Astrocyte (in vitro differentiated cells and primary cell): ENCODE measurements around the gene PLD4. TPM values are rescaled to one million over a fixed set of nuclear protein-coding genes. Genes with fewer than 3 reads are reported as not detected.

Experiments
- DNase-seq: peaks from one replicate; pipeline ENCODE4 v3.0.0-alpha.2; 2010; ENCODE audit warnings: low read depth
- FAIRE-seq: peaks from 2 replicates; lab custom pipeline; 2011; peaks lifted over from hg19 to GRCh38; lab: Jason Lieb, UNC
- H2AFZ ChIP-seq: 2 replicates; pipeline ENCODE4 v1.6.0; 2012; ENCODE audit warnings: low read depth, low read length, inconsistent platforms
- H3K27ac ChIP-seq: 2 replicates; pipeline ENCODE4 v1.5.1; 2011; ENCODE audit warnings: low read depth, low read length, inconsistent platforms
- H3K27me3 ChIP-seq: 2 replicates; pipeline ENCODE4 v1.6.0; 2011; ENCODE audit warnings: low read length, inconsistent platforms; ENCODE audit not compliant: insufficient read depth
- H3K36me3 ChIP-seq: 2 replicates; pipeline ENCODE4 v1.5.1; 2011; ENCODE audit warnings: low read length, inconsistent platforms; ENCODE audit not compliant: insufficient read depth
- H3K4me1 ChIP-seq: 2 replicates; pipeline ENCODE4 v1.5.1; 2011; ENCODE audit warnings: low read length, inconsistent platforms; ENCODE audit not compliant: insufficient read depth
- H3K4me2 ChIP-seq: 2 replicates; pipeline ENCODE4 v1.6.0; 2012; ENCODE audit warnings: low read length, inconsistent platforms
- H3K4me3 ChIP-seq: 2 replicates; pipeline ENCODE4 v1.5.1; 2011; ENCODE audit warnings: low read depth, mild to moderate bottlenecking, low read length, inconsistent platforms; ENCODE audit not compliant: insufficient read depth
- H3K79me2 ChIP-seq: 2 replicates; pipeline ENCODE4 v1.6.0; 2012; ENCODE audit warnings: mild to moderate bottlenecking, low read length, inconsistent platforms; ENCODE audit not compliant: insufficient read depth
- H3K9ac ChIP-seq: 2 replicates; pipeline ENCODE4 v1.6.0; 2012; ENCODE audit warnings: mild to moderate bottlenecking, low read length, inconsistent platforms
- H3K9me3 ChIP-seq: 2 replicates; pipeline ENCODE4 v1.5.1; 2012; ENCODE audit warnings: low read depth, mild to moderate bottlenecking, low read length, inconsistent platforms; ENCODE audit not compliant: insufficient read depth
- H4K20me1 ChIP-seq: 2 replicates; pipeline ENCODE4 v1.6.0; 2012; ENCODE audit warnings: low read length, inconsistent platforms; ENCODE audit not compliant: insufficient read depth
- H3K27ac Mint-ChIP-seq: one replicate; pipeline ENCODE4 v1.8.0; 2021; ENCODE audit warnings: mild to moderate bottlenecking, mixed read lengths; ENCODE audit not compliant: unreplicated experiment
- H3K27me3 Mint-ChIP-seq: one replicate; pipeline ENCODE4 v1.8.0; 2021; ENCODE audit warnings: low read depth, mixed read lengths; ENCODE audit not compliant: unreplicated experiment
- H3K36me3 Mint-ChIP-seq: one replicate; pipeline ENCODE4 v1.8.0; 2021; ENCODE audit warnings: low read depth, mixed read lengths; ENCODE audit not compliant: unreplicated experiment
- H3K4me1 Mint-ChIP-seq: one replicate; pipeline ENCODE4 v1.8.0; 2021; ENCODE audit warnings: low read depth, mixed read lengths; ENCODE audit not compliant: unreplicated experiment
- H3K4me3 Mint-ChIP-seq: one replicate; pipeline ENCODE4 v1.8.0; 2021; ENCODE audit warnings: mild to moderate bottlenecking, moderate library complexity, mixed read lengths; ENCODE audit not compliant: unreplicated experiment
- H3K9me3 Mint-ChIP-seq: one replicate; pipeline ENCODE4 v1.8.0; 2021; ENCODE audit warnings: mild to moderate bottlenecking, mixed read lengths; ENCODE audit not compliant: unreplicated experiment
- CTCF ChIP-seq: IDR thresholded peaks from 2 replicates; pipeline ENCODE4 v1.5.1; 2011; ENCODE audit warnings: low read depth, mild to moderate bottlenecking, inconsistent platforms, low read length, moderate library complexity; ENCODE audit not compliant: insufficient read depth
- EZH2 ChIP-seq: IDR thresholded peaks from 2 replicates; pipeline ENCODE4 v1.6.1; 2012; ENCODE audit warnings: mild to moderate bottlenecking, low read length, inconsistent platforms; ENCODE audit not compliant: insufficient read depth
- total RNA-seq: library from RNA; stranded (reverse); gene quantifications from 2 replicates; pipeline ENCODE4 v1.2.1, GENCODE V29; 2021

The PLD4 gene
- total RNA-seq, 1 donor from 2014 or later = 0.14 TPM

- Histone ChIP-seq H3K27me3 (peaks cover 5% of the 10 kb centered on the region), H3K9ac (no peak overlapping the region), H3K79me2 (no peaks in the 10 kb centered on the region), H3K4me2 (no peak overlapping the region), H4K20me1 (peaks cover 9% of the 10 kb centered on the region), H3K9me3 (no peaks in the 10 kb centered on the region), H2AFZ (no peak overlapping the region), H3K27ac (no peak overlapping the region), H3K4me1 (no peaks in the 10 kb centered on the region), H3K36me3 (no peaks in the 10 kb centered on the region), H3K4me3 (no peak overlapping the region)
- Mint-ChIP-seq H3K27me3 (peaks cover 10% of the 10 kb centered on the region), H3K27ac (no peak overlapping the region), H3K4me1 (no peaks in the 10 kb centered on the region), H3K36me3 (peaks cover 4% of the 10 kb centered on the region), H3K4me3 (no peak overlapping the region), H3K9me3 (peaks cover 9% of the 10 kb centered on the region)
- TF ChIP-seq CTCF = no peak
- TF ChIP-seq EZH2 = no peak
- DNase-seq (no peak), FAIRE-seq (no peak)
Measured at GRCh38 chr14:104898870-104899510, 25.7 kb upstream of the PLD4 start.

GRCh38 chr14:104899781-104900180 lies 24.9 kb upstream of the PLD4 start:
- FAIRE-seq = no peak
- no peak for DNase-seq
- Mint-ChIP-seq H3K36me3 (peaks cover 3% of the 10 kb centered on the region), H3K27me3 (peaks cover 18% of the 10 kb centered on the region), H3K4me1 (no peaks in the 10 kb centered on the region), H3K4me3 (no peak overlapping the region), H3K9me3 (peaks cover 17% of the 10 kb centered on the region), H3K27ac (no peak overlapping the region)
- H3K4me1 ChIP-seq = no peaks in the 10 kb centered on the region
- H3K27ac ChIP-seq = no peak overlapping the region
- H3K79me2 ChIP-seq = no peaks in the 10 kb centered on the region
- H3K4me3 ChIP-seq = no peak overlapping the region
- no peaks in the 10 kb centered on the region for H3K9me3 ChIP-seq
- TF ChIP-seq CTCF = no peak
- no peak overlapping the region for H3K9ac ChIP-seq
- peaks cover 9% of the 10 kb centered on the region for H4K20me1 ChIP-seq
- H3K4me2 ChIP-seq = no peak overlapping the region
- H3K27me3 ChIP-seq = peaks cover 10% of the 10 kb centered on the region
- no peaks in the 10 kb centered on the region for H3K36me3 ChIP-seq
- H2AFZ ChIP-seq = no peak overlapping the region
